Tibial nerve (tissue), 4 donors: ENCODE data around the gene PARM1. TPM values are rescaled to one million over a fixed set of nuclear protein-coding genes. Genes with fewer than 3 reads are reported as not detected.

Source experiments
- DNase-seq, 2 donors: peaks; one replicate each; pipeline ENCODE4 v3.0.0-alpha.2; 2019; ENCODE audit warnings: low spot score in 2 of 2
- H3K27ac ChIP-seq, 4 donors: fragments of 200-600 bp; sonication (generic) in 3 of 4; one replicate each; pipeline ENCODE4 v1.5.1; 2017 to 2019; ENCODE audit warnings: mild to moderate bottlenecking in 1 of 4
- H3K27me3 ChIP-seq, 2 donors: fragments of 200-600 bp; sonication (generic) in 1 of 2; one replicate each; pipeline versions ENCODE4 v1.5.1 to v1.6.0; 2017 to 2019
- H3K36me3 ChIP-seq, 3 donors: fragments of 200-600 bp; sonication (generic); one replicate each; pipeline ENCODE4 v1.5.1; 2018 to 2019
- H3K4me1 ChIP-seq, 4 donors: fragments of 200-600 bp; sonication (generic) in 3 of 4; one replicate each; pipeline ENCODE4 v1.5.1; 2017 to 2019
- H3K4me3 ChIP-seq, 4 donors: fragments of 200-600 bp; sonication (generic) in 3 of 4; one replicate each; pipeline ENCODE4 v1.5.1; 2017 to 2019; ENCODE audit warnings: mild to moderate bottlenecking in 1 of 4, moderate library complexity in 1 of 4
- H3K9me3 ChIP-seq, 4 donors: fragments of 200-600 bp; sonication (generic) in 3 of 4; one replicate each; pipeline ENCODE4 v1.5.1; 2017 to 2019
- CTCF ChIP-seq, 5 experiments: fragments of 200-600 bp in 3 of 5; fragments of 450-650 bp in 2 of 5; sonication (generic) in 3 of 5; IDR thresholded peaks; one replicate each; pipeline ENCODE4 v1.5.1; 2016 to 2019; ENCODE audit warnings: antibody characterized with exemption in 5 of 5, mild to moderate bottlenecking in 3 of 5, moderate library complexity in 2 of 5
- EP300 ChIP-seq, 2 donors: sonication (generic); formaldehyde crosslinking; IDR thresholded peaks; one replicate each; pipeline ENCODE4 v1.6.1; 2017; ENCODE audit warnings: antibody characterized with exemption in 2 of 2, mild to moderate bottlenecking in 1 of 2
- POLR2A ChIP-seq, 2 donors: fragments of 450-650 bp; IDR thresholded peaks; one replicate each; pipeline ENCODE4 v1.6.1; 2017; ENCODE audit warnings: antibody characterized with exemption in 2 of 2, mild to moderate bottlenecking in 2 of 2, moderate library complexity in 2 of 2
- WGBS, 2 donors: methylation state at CpG; one replicate each; pipeline ENCODE4 v1.1.5; 2018; 5-methylcytosine and 5-hydroxymethylcytosine counted together
- total RNA-seq, 4 donors: library from RNA; depleted of rRNA; stranded (reverse); fragments of >200 nt; gene quantifications; one replicate each; pipeline ENCODE4 v1.1.0, GENCODE V29; 2016

Gene PARM1
- total RNA-seq, 4 donors from 2014 or later, result 10.0 to 23.8 (median 20.9) TPM

GRCh38 chr4:75028196-75028854 lies 95.4 kb downstream of the PARM1 start:
- no peaks in the 10 kb centered on the region for H3K4me1 ChIP-seq
- no peaks in the 10 kb centered on the region for H3K9me3 ChIP-seq
- H3K36me3 ChIP-seq, result no peaks in the 10 kb centered on the region
- no peak overlapping the region for H3K4me3 ChIP-seq
- no peak overlapping the region for H3K27ac ChIP-seq
- no peak for DNase-seq
- H3K27me3 ChIP-seq, result no peaks in the 10 kb centered on the region
- 69 to 74% methylated on average over 6 of the region's 6 CpGs for WGBS, 2 donors
- TF ChIP-seq CTCF (IDR thresholded peaks at IDR 0.05) (no peak), POLR2A (IDR thresholded peaks at IDR 0.05) (no peak), EP300 (IDR thresholded peaks at IDR 0.05) (no peak)

GRCh38 chr4:75030028-75030427 lies 97.1 kb downstream of the PARM1 start:
- H3K27ac ChIP-seq, result no peak overlapping the region
- WGBS, 2 donors, result 53 to 58% methylated on average over 1 of the region's 1 CpG
- TF ChIP-seq EP300 (IDR thresholded peaks at IDR 0.05) (no peak), CTCF (IDR thresholded peaks at IDR 0.05) (no peak), POLR2A (IDR thresholded peaks at IDR 0.05) (no peak)

GRCh38 chr4:75030649-75031235 lies 97.8 kb downstream of the PARM1 start:
- Histone ChIP-seq H3K9me3 (no peaks in the 10 kb centered on the region), H3K27me3 (no peaks in the 10 kb centered on the region), H3K36me3 (no peaks in the 10 kb centered on the region), H3K27ac (no peak overlapping the region), H3K4me3 (no peak overlapping the region), H3K4me1 (no peaks in the 10 kb centered on the region)
- WGBS, 2 donors, result 66 to 71% methylated on average over 3 of the region's 3 CpGs
- DNase-seq, result no peak
- no peak for TF ChIP-seq POLR2A (IDR thresholded peaks at IDR 0.05)
- no peak for TF ChIP-seq EP300 (IDR thresholded peaks at IDR 0.05)
- TF ChIP-seq CTCF (IDR thresholded peaks at IDR 0.05), result no peak

More at GRCh38 chr4:75030028-75030427, 97.1 kb downstream of the PARM1 start:
- H3K27me3 ChIP-seq, result no peaks in the 10 kb centered on the region
- no peaks in the 10 kb centered on the region for H3K4me1 ChIP-seq
- H3K36me3 ChIP-seq, result no peaks in the 10 kb centered on the region
- DNase-seq, result no peak
- no peak overlapping the region for H3K4me3 ChIP-seq
- no peaks in the 10 kb centered on the region for H3K9me3 ChIP-seq

- Histone ChIP-seq H3K4me1 (no peaks in the 10 kb centered on the region), H3K4me3 (no peak overlapping the region), H3K27me3 (no peaks in the 10 kb centered on the region), H3K36me3 (no peaks in the 10 kb centered on the region), H3K9me3 (no peaks in the 10 kb centered on the region), H3K27ac (no peak overlapping the region)
- 33 to 41% methylated on average over 1 of the region's 1 CpG for WGBS, 2 donors
- TF ChIP-seq EP300 (IDR thresholded peaks at IDR 0.05), result no peak
- TF ChIP-seq POLR2A (IDR thresholded peaks at IDR 0.05), result no peak
- no peak for TF ChIP-seq CTCF (IDR thresholded peaks at IDR 0.05)
- no peak for DNase-seq
Measured at GRCh38 chr4:75031775-75032174, 98.9 kb downstream of the PARM1 start.

GRCh38 chr4:75034523-75034922 lies 101.6 kb downstream of the PARM1 start:
- H3K9me3 ChIP-seq, result no peaks in the 10 kb centered on the region
- no peak for DNase-seq
- H3K36me3 ChIP-seq, result no peaks in the 10 kb centered on the region
- H3K27ac ChIP-seq, result no peak overlapping the region
- no peak for TF ChIP-seq POLR2A (IDR thresholded peaks at IDR 0.05)
- no peak for TF ChIP-seq CTCF (IDR thresholded peaks at IDR 0.05)
- TF ChIP-seq EP300 (IDR thresholded peaks at IDR 0.05), result no peak
- no peaks in the 10 kb centered on the region for H3K27me3 ChIP-seq
- WGBS, 2 donors, result 42 to 43% methylated on average over 3 of the region's 3 CpGs
- no peak overlapping the region for H3K4me3 ChIP-seq
- no peaks in the 10 kb centered on the region for H3K4me1 ChIP-seq
